ENCODE measurements around the gene LIX1L.

- TF ChIP-seq CTCF (conservative IDR thresholded peaks at IDR 0.05; ENCODE audit: low read depth, low read length) (no peak), FOS (IDR thresholded peaks at IDR 0.05; ENCODE audit: low read depth, low read length) (no peak)
These were observed 17.4 kb upstream of the LIX1L start for GRCh38 chr1:145975216-145975615.

Data from IMR-90 (cell line).